NCI-H510A treated with DMSO at 0.1 percent for 48 hours (cell line): ENCODE measurements around the gene HEG1.
"Not testable (repeated sequence)": the region's sequence is repeated elsewhere in the genome, so short reads cannot be mapped to it uniquely, and the experiment has no call there.

Source experiments
- DNase-seq: peaks from one replicate; lab custom pipeline; 2025; lab: John Stamatoyannopoulos, UW

The HEG1 gene

GRCh38 chr3:124984754-124985153, 71.0 kb downstream of the HEG1 start:
- no peak for DNase-seq

- DNase-seq: no peak
Measured at GRCh38 chr3:124982855-124983254, 72.9 kb downstream of the HEG1 start.

DNA sequence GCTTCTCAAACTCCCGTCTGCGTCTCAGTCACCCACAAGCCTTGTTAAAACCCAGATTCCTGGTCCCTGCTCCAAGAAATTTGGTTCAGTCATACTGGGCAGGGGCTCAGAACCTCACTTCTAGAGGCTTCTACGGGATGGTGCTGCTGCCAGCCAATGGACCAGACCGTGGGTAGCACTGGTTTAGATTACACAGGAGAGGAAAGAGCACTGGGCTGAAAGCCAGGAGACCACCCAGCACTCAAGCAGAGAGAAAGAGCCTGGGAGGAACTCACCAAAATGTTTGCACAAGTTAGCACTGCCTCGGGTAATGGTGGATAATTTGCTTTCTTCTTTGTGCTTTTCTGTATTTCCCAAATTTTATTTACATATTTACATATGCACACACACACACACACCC, 74.3 kb downstream of the HEG1 start:
- no peak for DNase-seq

DNA sequence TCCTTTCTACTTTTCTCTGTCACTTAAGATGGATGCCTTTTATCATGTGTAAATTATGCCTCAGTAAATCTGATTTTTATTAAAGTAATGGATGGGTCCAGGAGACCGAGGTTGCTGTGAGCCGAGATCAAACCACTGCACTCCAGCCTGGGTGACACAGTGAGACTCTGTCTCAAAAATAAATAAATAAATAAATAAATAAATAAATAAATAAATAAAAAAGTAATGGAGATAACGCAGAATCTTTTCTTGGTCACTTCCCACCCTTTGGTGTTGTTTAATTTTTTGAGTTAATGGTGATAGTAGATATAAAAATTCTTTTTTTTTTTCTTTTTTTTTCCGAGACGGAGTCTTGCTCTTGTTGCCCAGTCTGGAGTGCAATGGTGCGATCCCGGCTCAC, 77.2 kb downstream of the HEG1 start:
- DNase-seq: no peak

DNA sequence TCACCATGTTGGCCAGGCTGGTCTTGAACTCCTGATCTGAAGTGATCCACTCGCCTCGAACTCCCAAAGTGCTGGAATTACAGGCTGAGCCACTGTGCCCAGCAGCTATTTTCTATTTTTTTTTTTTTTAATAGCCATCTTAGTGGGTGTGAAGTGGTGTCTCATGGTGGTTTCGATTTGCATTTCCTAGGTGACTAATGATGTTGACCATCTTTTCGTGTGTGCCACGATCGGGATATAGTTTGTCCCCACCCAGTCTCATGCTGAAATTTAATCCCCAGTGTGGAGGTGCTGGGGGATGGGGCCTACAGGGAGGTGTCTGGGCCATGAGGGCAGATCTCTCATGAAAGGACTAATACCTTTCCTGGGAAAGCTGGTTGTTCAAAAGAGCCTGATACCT, 79.4 kb downstream of the HEG1 start:
- peak; percentile 16 for DNase-seq

- no peak for DNase-seq
Measured at GRCh38 chr3:124974691-124975090, 81.1 kb downstream of the HEG1 start.

DNA sequence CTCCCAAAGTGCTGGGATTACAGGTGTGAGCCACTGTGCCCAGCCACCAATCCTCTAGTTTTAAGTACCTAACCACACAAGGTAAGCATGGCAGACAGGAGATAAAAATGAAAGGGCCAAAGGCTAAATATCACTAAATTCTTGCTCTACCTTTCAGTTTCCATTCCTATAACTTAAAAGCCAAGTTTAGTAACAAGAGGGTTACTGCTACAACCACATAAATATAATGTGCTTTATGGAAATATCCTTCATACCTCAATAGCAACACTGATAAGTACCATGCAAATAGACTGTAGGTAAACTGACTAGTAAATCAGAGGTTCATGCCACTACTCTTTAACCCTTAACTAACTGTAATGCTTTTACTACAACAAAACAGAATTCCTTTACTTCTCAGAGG, 82.5 kb downstream of the HEG1 start:
- DNase-seq: no peak

DNA sequence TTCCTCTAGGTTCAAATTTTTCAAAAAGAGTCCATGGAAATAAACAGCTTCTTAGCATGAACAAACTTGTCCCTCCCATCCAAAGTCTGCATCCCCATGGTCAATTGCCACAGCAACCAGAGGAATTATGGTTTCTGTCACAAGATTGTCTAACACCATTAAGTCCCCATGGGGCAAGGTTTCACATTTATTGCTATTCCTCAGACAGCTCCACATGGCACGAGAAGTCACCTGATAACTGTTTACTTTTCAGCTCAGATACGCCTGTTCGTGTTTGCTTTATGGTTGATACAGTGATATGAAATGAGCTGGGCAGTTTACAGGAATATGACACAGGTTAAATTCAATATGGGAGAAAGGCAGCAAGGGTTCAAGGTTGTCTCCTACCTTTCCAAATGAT, 83.3 kb downstream of the HEG1 start:
- peak; percentile 63 for DNase-seq

- no peak for DNase-seq
Measured at GRCh38 chr3:124969963-124970722, 85.7 kb downstream of the HEG1 start.

DNA sequence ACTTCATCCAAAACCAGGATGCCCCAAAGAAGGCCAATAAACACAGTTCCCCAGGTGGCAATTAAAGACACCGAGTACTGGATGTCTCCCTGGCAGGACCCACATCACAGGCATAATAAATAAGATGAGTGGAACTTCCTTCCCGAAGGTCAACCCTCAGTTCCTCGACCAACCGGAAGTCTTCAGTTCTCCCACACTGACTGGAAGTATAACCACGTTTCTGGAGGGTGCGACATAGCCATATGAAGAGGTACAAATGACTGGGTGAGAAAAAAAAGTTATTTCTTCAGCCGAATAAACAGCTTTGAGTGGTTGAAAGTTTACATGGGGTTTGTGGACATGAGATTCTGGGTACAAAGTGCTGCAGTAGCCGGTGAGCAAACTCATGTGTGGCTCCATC, 86.6 kb downstream of the HEG1 start:
- DNase-seq: no peak

GRCh38 chr3:124967964-124968363, 87.8 kb downstream of the HEG1 start:
- DNase-seq: no peak

DNA sequence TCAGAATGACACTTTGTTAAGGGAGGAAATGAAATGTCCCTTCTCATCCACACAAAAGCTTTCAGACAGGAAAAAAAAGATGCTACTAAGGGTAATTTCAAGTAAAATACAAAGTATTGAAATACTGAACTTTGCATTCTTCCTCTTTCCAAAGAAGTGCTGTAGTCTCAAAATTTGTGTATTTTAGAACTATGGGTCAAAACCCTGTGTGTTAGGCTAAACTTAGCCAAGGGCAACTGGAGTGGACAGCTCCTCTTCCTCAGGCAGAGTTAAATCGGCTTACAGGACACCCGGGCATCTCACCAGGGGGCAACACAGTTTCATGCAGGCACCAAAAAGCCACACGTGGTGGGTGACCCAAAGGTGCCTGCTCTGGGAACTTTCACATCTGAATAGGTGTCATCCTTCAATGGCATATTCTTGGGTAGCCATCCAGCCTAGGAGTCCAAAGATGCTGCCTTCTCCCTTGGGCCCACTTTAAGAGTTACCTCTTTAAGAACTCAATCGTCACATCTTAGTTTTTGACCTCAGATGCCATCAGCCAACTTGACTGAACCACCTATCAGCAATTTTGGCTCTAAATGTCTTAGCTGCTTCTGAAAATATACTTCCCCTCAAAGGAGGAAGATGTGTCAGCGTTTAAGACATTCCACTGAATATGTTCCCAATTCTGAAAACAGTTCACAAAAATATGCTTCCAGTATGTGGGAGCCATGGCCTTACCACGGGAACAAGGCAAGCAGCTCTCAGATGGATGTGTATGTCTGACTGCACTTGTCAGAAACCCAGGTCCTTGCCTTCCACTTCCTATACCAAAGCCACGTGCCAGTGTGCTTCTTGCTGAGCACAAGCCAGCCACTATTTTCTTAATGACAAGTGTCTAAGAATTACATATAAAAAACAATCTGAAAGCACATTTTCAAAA, 89.0 kb downstream of the HEG1 start:
- DNase-seq: no peak

GRCh38 chr3:124965413-124965812, 90.4 kb downstream of the HEG1 start:
- peak; percentile 78 for DNase-seq

DNA sequence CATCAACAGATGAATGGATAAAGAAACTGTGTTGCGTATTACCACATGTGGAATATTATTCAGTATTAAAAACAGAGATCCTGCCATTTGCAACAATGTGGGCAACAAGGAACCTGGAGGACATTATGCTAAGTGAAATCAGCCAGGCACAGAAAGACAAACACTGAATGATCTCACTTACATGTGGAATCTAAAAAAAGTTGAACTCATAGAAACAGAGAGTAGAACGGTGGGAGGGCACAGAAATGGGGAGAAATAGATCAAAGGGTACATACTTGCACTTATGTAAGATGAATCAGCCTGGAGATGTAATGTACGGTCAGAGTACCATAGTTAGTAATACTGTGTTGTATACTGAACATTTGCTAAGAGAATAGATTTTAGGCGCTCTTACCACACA, 91.4 kb downstream of the HEG1 start:
- peak; percentile 36 for DNase-seq

GRCh38 chr3:124963755-124964154, 92.0 kb downstream of the HEG1 start:
- DNase-seq: no peak

GRCh38 chr3:124962403-124962940, 93.3 kb downstream of the HEG1 start:
- DNase-seq: no peak

GRCh38 chr3:124960698-124961097, 95.1 kb downstream of the HEG1 start:
- no peak for DNase-seq

- no peak for DNase-seq
Measured at GRCh38 chr3:124960105-124960504, 95.7 kb downstream of the HEG1 start.

DNA sequence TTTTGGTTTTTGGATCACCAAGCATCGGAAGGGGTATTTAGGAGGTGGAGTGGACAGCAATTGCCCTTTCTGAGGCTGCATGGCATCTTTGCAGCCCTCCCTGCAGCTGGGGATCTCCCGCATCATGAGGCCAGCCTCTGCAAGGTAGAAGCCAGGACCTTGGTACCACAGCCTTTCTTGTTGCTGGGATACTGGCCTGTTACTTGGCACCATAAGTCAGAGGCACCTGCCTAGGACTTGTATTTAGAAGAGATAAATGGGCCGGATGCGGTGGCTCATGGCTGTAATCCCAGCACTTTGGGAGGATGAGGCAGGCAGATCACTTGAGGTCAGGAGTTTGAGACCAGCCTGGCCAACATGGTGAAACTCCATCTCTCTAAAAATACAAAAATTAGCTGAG, 97.8 kb downstream of the HEG1 start:
- DNase-seq: not testable (repeated sequence)

DNA sequence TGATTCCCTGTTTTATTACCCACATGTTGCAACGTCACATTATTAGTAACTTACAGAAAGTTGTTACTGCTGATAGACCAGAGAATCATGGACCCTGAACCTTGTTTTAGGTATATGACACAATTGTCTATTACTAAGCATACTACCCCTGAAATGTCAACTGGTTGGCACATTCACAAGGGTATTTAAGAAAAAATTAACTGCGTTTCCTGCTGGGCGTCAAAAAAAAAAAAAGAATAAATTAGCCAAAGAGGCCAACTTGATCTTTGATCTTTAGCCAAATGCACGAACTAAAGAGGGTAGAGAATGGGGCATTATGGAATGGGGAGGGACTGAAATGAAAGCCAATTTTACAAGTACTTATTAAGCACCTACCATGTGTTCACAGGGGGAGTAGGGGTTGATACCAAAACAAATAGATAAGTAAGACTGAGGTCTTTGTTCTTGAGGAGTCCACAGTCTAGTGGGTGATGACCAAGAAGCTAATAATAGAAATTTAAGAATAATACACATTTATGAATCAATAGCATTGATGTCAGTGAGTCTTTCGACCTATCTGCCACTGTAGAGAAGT, 103.4 kb downstream of the HEG1 start:
- no peak for DNase-seq

DNA sequence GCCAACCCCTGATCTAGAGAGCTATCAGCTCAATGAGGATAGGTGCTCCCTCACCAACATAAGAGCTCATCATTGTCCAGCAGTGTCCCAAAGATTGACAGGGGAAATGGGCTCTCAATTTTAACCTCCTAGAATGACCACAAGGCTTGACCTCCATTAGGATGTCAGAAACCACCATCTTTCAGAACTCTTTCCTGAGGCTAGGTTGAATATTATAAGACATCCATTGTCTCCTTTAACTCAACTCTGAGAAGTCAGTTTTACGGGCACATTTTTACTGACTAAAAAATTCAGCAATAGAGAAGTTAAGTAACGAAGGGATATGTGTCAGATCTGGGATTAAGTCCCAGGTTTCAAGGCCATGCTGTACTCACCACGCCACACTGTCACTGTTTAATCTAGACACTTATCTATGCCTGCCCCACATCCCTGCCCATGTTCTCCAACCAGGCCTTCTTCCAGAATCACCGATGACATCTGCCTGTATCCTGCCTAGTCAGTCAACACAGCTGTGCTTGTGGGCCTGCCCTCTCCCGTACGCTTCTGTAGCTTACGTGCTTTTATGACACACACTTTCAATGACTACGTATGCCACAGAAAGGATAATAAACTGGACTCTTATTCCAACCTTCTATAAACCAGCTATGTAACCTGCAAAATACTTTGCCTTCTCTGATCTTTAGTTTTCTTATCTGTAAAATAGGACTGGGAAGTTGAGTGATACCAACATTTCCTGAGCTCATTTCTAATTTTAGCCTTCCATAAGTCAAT, 104.1 kb downstream of the HEG1 start:
- peak; percentile 45 for DNase-seq

DNA sequence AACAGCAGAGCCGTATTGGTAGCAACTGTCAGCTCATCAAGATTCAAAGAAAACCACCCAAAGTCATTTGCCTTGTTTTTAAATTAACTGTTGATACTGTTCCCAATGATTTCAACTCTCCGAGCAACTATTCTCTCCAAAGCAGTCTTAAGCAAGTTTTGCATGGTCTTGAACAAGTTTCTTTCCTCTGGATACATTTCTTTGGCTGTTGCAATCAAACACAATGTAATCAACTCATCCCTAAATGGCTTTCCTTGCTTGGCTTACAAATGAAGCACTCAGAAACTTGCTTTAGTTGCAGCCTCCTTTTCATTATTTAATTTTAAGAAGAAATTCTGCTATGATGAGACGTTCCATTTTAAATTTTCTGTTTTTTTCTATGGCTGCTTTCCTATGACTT, 105.8 kb downstream of the HEG1 start:
- no peak for DNase-seq
